Ovary (tissue), 9 donors: ENCODE data around the gene RAB3A. TPM values are rescaled to one million over a fixed set of nuclear protein-coding genes. Genes with fewer than 3 reads are reported as not detected.
"Not testable (repeated sequence)": the region's sequence is repeated elsewhere in the genome, so short reads cannot be mapped to it uniquely, and the experiment has no call there.

Experiments used
- DNase-seq, 5 donors: peaks; one replicate each; pipeline ENCODE4 v3.0.0-alpha.2; 2019 to 2020
- H3K27ac ChIP-seq, 2 donors: fragments of 200-600 bp; one replicate each; pipeline versions ENCODE4 v1.5.1 to v1.8.0; 2019 to 2022
- H3K27me3 ChIP-seq: fragments of 200-600 bp; one replicate; pipeline ENCODE4 v1.8.0; 2022
- H3K36me3 ChIP-seq: fragments of 200-600 bp; sonication (generic); one replicate; pipeline ENCODE4 v1.5.1; 2019
- H3K4me1 ChIP-seq: one replicate; pipeline ENCODE4 v1.8.1; 2013; ENCODE audit warnings: mild to moderate bottlenecking, moderate library complexity; ENCODE audit not compliant: insufficient read depth
- H3K4me3 ChIP-seq: fragments of 200-600 bp; sonication (generic); one replicate; pipeline ENCODE4 v1.5.1; 2017
- H3K9me3 ChIP-seq, 2 donors: fragments of 200-600 bp in 1 of 2; sonication (generic) in 1 of 2; one replicate each; pipeline versions ENCODE4 v1.5.1 to v1.8.1; 2013 to 2019; ENCODE audit warnings: mild to moderate bottlenecking in 1 of 2, moderate library complexity in 1 of 2
- CTCF ChIP-seq, 3 donors: fragments of 450-650 bp in 2 of 3; fragments of 200-600 bp in 1 of 3; IDR thresholded peaks; one replicate each; pipeline versions ENCODE4 v1.5.1 to v1.8.0; 2016 to 2022; ENCODE audit warnings: antibody characterized with exemption in 3 of 3, mild to moderate bottlenecking in 1 of 3
- EP300 ChIP-seq: sonication (generic); formaldehyde crosslinking; IDR thresholded peaks from one replicate; pipeline ENCODE4 v1.6.1; 2017; ENCODE audit warnings: antibody characterized with exemption
- POLR2A ChIP-seq: fragments of 450-650 bp; IDR thresholded peaks from one replicate; pipeline ENCODE4 v1.6.1; 2017; ENCODE audit warnings: antibody characterized with exemption, mild to moderate bottlenecking, moderate library complexity
- WGBS, 3 donors: extraction: QIAGEN DNeasy Blood & Tissue Kit in 1 of 3; methylation state at CpG; one replicate each; pipeline versions ENCODE4 v1.1.5 to v1.1.7; 2013 to 2017; 5-methylcytosine and 5-hydroxymethylcytosine counted together
- intact Hi-C, 4 donors: fragments of 100-400 bp; cut with DNase I; formaldehyde crosslinking; loops; one replicate each; pipeline versions ENCODE4 v1.11.0 to v1.15.1; 2022 to 2023
- polyA plus RNA-seq, 2 donors: library from polyadenylated mRNA; stranded (reverse); fragments of 200-250 nt in 1 of 2; fragments of 350-450 nt in 1 of 2; fragmentation: Illumina TruSeq in 1 of 2; extraction: RNeasy Lipid Tissue Mini Kit (QIAGEN cat#74804) in 1 of 2; gene quantifications; one replicate each; pipeline ENCODE4 v1.2.3, GENCODE V29; 2013 to 2014
- total RNA-seq, 7 donors: library from RNA; depleted of rRNA in 2 of 7; stranded (reverse); fragments of >200 nt in 2 of 7; fragmentation: NEBNext Ultra II Directional in 3 of 7; extraction: Animal tissue kit (Norgen Biotek cat#: 25700) in 3 of 7; gene quantifications; one replicate each; pipeline versions ENCODE4 v1.1.0 to v1.2.4, GENCODE V29; 2016 to 2023
- donor health status: DM: no; HTN: no; CAD: no; lungs with moderate emphysema.
- donor health status: DM: no; HTN: no; CAD: no.
- donor health status: Bipolar disorder and iron deficiency.
- donor health status: DM: yes; HTN: yes; CAD: no.
- donor health status: DM: no; HTN: no; CAD: no.
- donor health status: DM: yes; HTN: yes; CAD: no.

Gene RAB3A
- total and polyA plus RNA-seq, 9 donors, result 1.9 to 32.9 (median 7.9) TPM

- no peaks in the 10 kb centered on the region for H3K36me3 ChIP-seq
- H3K27me3 ChIP-seq, result no peaks in the 10 kb centered on the region
- intact Hi-C loops, result loop anchor here in 1 of 4 donors (10.0 kb wide), 1 partner anchor 47 kb away; no protein-coding TSS in a partner anchor
- no peak overlapping the region for H3K27ac ChIP-seq
- no peak overlapping the region for H3K4me3 ChIP-seq
- no peaks in the 10 kb centered on the region for H3K4me1 ChIP-seq
- TF ChIP-seq CTCF (IDR thresholded peaks at IDR 0.05) (no peak), EP300 (no peak), POLR2A (no peak)
- no peaks in the 10 kb centered on the region for H3K9me3 ChIP-seq
- WGBS, 3 donors, result 79 to 83% (median 81%) methylated on average over 17 of the region's 17 CpGs
- DNase-seq, result no peak
Measured at GRCh38 chr19:18218159-18218558, 14.3 kb upstream of the RAB3A start.

- 91 to 97% (median 92%) methylated on average over 8 of the region's 8 CpGs for WGBS, 3 donors
- no peaks in the 10 kb centered on the region for H3K4me1 ChIP-seq
- no peak overlapping the region for H3K27ac ChIP-seq
- intact Hi-C loops, result loop anchor here in 1 of 4 donors (10.0 kb wide), 1 partner anchor 48 kb away; no protein-coding TSS in a partner anchor
- no peak for DNase-seq
- H3K36me3 ChIP-seq, result no peaks in the 10 kb centered on the region
- no peaks in the 10 kb centered on the region for H3K27me3 ChIP-seq
- H3K9me3 ChIP-seq, result no peaks in the 10 kb centered on the region
- no peak overlapping the region for H3K4me3 ChIP-seq
- TF ChIP-seq POLR2A (no peak), EP300 (no peak), CTCF (IDR thresholded peaks at IDR 0.05) (no peak)
Measured at GRCh38 chr19:18216789-18217188, 12.9 kb upstream of the RAB3A start.

- intact Hi-C loops, result loop anchor here in 2 of 4 donors (5.0 to 10.0 kb wide), 2 partner anchors 32 to 50 kb away; no protein-coding TSS in a partner anchor
- Histone ChIP-seq H3K27me3 (no peaks in the 10 kb centered on the region), H3K4me1 (no peaks in the 10 kb centered on the region), H3K4me3 (no peak overlapping the region), H3K9me3 (no peaks in the 10 kb centered on the region), H3K36me3 (no peaks in the 10 kb centered on the region), H3K27ac (no peak overlapping the region)
- no peak for DNase-seq
- TF ChIP-seq POLR2A (no peak), EP300 (no peak), CTCF (IDR thresholded peaks at IDR 0.05) (no peak)
- WGBS, 3 donors, result 53 to 60% (median 53%) methylated on average over 7 of the region's 7 CpGs
Measured at GRCh38 chr19:18214779-18215433, 11.1 kb upstream of the RAB3A start.

GRCh38 chr19:18211683-18212082 lies 7.8 kb upstream of the RAB3A start:
- H3K9me3 ChIP-seq, result no peaks in the 10 kb centered on the region
- DNase-seq, result no peak
- no peaks in the 10 kb centered on the region for H3K4me1 ChIP-seq
- no peaks in the 10 kb centered on the region for H3K27me3 ChIP-seq
- 83 to 85% (median 83%) methylated on average over 14 of the region's 14 CpGs for WGBS, 3 donors
- no peaks in the 10 kb centered on the region for H3K36me3 ChIP-seq
- no peak for TF ChIP-seq CTCF (IDR thresholded peaks at IDR 0.05)
- TF ChIP-seq EP300, result no peak
- TF ChIP-seq POLR2A, result no peak
- no peak overlapping the region for H3K27ac ChIP-seq
- H3K4me3 ChIP-seq, result no peak overlapping the region
- intact Hi-C loops, result loop anchor here in 2 of 4 donors (5.0 to 10.0 kb wide), 2 partner anchors 36 to 53 kb away; no protein-coding TSS in a partner anchor

GRCh38 chr19:18209912-18210311 lies 6.1 kb upstream of the RAB3A start:
- intact Hi-C loops, result loop anchor here in 3 of 4 donors (5.0 to 10.0 kb wide), 3 partner anchors 37 to 205 kb away; partner anchors contain the start of gene SSBP4 (in 1 of the 3)
- not testable (repeated sequence) for H3K27ac ChIP-seq, H3K36me3 ChIP-seq, H3K27me3 ChIP-seq, H3K4me1 ChIP-seq, DNase-seq, H3K9me3 ChIP-seq, H3K4me3 ChIP-seq
- WGBS, 3 donors, result 77 to 86% (median 81%) methylated on average over 5 of the region's 5 CpGs
